NK-92 treated with Interleukin-12 subunit alpha and Interleukin-12 subunit beta, amount 100 ng/mL, for 24 hours (cell line): ENCODE measurements around the gene WASHC2A.
"Not testable (repeated sequence)": the region's sequence is repeated elsewhere in the genome, so short reads cannot be mapped to it uniquely, and the experiment has no call there.

Source experiments
- DNase-seq: peaks from one replicate; lab custom pipeline; 2025; lab: John Stamatoyannopoulos, UW

Gene WASHC2A

GRCh38 chr10:50061548-50061947 lies 6.2 kb upstream of the WASHC2A start:
- not testable (repeated sequence) for DNase-seq

- no peak for DNase-seq
These were observed 4.7 kb upstream of the WASHC2A start for GRCh38 chr10:50063100-50063499.

- not testable (repeated sequence) for DNase-seq
These were observed 552 bp downstream of the WASHC2A start for GRCh38 chr10:50068352-50068659.

- DNase-seq = not testable (repeated sequence)
These were observed 7.4 kb downstream of the WASHC2A start for GRCh38 chr10:50075139-50075538.

GRCh38 chr10:50075544-50075943 lies 7.8 kb downstream of the WASHC2A start:
- DNase-seq = not testable (repeated sequence)

GRCh38 chr10:50091304-50091703 lies 23.6 kb downstream of the WASHC2A start:
- DNase-seq = not testable (repeated sequence)

GRCh38 chr10:50092928-50093327 lies 25.2 kb downstream of the WASHC2A start:
- not testable (repeated sequence) for DNase-seq

GRCh38 chr10:50094630-50095029 lies 26.9 kb downstream of the WASHC2A start:
- DNase-seq = not testable (repeated sequence)

GRCh38 chr10:50095402-50095801 lies 27.6 kb downstream of the WASHC2A start:
- not testable (repeated sequence) for DNase-seq

- not testable (repeated sequence) for DNase-seq
These were observed 29.0 kb downstream of the WASHC2A start for GRCh38 chr10:50096722-50097121.

GRCh38 chr10:50098645-50099044 lies 30.9 kb downstream of the WASHC2A start:
- not testable (repeated sequence) for DNase-seq

GRCh38 chr10:50101139-50101582 lies 33.4 kb downstream of the WASHC2A start:
- DNase-seq = not testable (repeated sequence)

GRCh38 chr10:50101747-50102146 lies 34.0 kb downstream of the WASHC2A start:
- DNase-seq = not testable (repeated sequence)

GRCh38 chr10:50102267-50102666 lies 34.5 kb downstream of the WASHC2A start:
- not testable (repeated sequence) for DNase-seq

GRCh38 chr10:50108999-50109698 lies 41.4 kb downstream of the WASHC2A start:
- DNase-seq = not testable (repeated sequence)

- DNase-seq = not testable (repeated sequence)
These were observed 44.8 kb downstream of the WASHC2A start for GRCh38 chr10:50112419-50113112.

- not testable (repeated sequence) for DNase-seq
These were observed 59.0 kb downstream of the WASHC2A start for GRCh38 chr10:50126765-50127164.

- DNase-seq = not testable (repeated sequence)
These were observed 60.1 kb downstream of the WASHC2A start for GRCh38 chr10:50127770-50128292.

GRCh38 chr10:50131245-50131965 lies 63.7 kb downstream of the WASHC2A start:
- DNase-seq = not testable (repeated sequence)

GRCh38 chr10:50132322-50132721 lies 64.6 kb downstream of the WASHC2A start:
- not testable (repeated sequence) for DNase-seq

GRCh38 chr10:50132841-50133240 lies 65.1 kb downstream of the WASHC2A start:
- DNase-seq = not testable (repeated sequence)

GRCh38 chr10:50143512-50144174 lies 75.9 kb downstream of the WASHC2A start:
- DNase-seq = not testable (repeated sequence)
